ENCODE results near the gene TRIM33. TPM values are rescaled to one million over a fixed set of nuclear protein-coding genes. Genes with fewer than 3 reads are reported as not detected.

TRIM33 gene
- total and polyA plus RNA-seq, 2 of the 13 experiments (the other 11 are each of a cell fraction or from before 2014, with no cell fraction given): 35.5 to 42.2 TPM

DNA sequence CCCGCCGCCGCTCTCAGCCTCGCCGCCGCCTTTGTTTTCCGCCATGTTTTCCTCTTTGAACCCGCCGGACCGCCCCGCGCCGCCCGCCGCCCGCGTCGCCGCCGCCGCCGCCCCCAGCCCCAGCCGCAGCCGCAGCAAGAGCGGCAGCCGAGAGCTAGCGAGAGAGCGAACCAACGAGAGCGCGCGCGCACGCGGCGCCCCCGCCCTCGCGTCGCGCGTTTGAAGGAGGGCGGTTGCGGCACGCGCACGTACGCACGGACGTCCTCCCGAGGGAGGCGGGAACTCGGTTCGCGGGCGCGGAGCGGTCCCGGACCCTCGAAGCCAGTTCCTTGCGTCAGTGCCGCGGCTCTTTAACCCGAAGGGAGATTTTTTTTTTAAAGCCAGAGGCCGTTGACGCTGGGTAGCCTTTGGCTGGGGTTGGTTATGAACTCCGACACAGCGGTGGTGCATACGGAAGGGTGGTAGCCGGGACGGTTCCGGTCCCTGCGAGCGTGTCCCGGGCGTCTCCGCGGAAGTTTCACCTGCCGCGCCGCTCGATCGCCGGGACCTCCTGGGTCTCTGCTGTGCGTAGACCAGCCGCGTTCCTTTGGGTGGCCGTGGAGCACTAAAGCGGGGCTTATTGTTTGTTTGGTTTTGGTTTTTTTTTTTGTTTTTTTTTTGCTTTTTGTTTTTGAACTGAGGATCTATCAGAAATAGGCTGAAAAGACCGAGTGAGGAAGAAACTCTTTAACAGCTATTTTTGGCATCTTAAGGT lies at the start of gene TRIM33 (continued):
- TF ChIP-seq ZNF556 (CRISPR knock-in tag; IDR thresholded peaks at IDR 0.05; ENCODE audit: borderline replicate concordance) (0 out of 2 replicates have a peak, but pooled peaks have one; percentile 27), KMT2B (CRISPR knock-in tag; IDR thresholded peaks at IDR 0.05) (peak; percentile 95), IKZF1 (IDR thresholded peaks at IDR 0.05) (no peak), FLYWCH1 (CRISPR knock-in tag; IDR thresholded peaks at IDR 0.05) (no peak), ZNF232 (CRISPR knock-in tag; IDR thresholded peaks at IDR 0.05; ENCODE audit: borderline replicate concordance) (peak; percentile 40; the same call in 1 of the 2 replicates), NFIC (IDR thresholded peaks at IDR 0.05; ENCODE audit: low read length) (peak; percentile 17; the same call in 1 of the 2 replicates), MATR3 (CRISPR knock-in tag; IDR thresholded peaks at IDR 0.05) (no peak), POLR2A (IDR thresholded peaks at IDR 0.05; ENCODE audit: insufficient read depth in 1 of 2, low read depth in 2 of 2, low read length in 2 of 2) (peak; percentile 78 to 87), SAFB2 (CRISPR knock-in tag; IDR thresholded peaks at IDR 0.05; ENCODE audit: borderline replicate concordance, low read depth) (no peak), NR2C2 (CRISPR knock-in tag; IDR thresholded peaks at IDR 0.05; ENCODE audit: borderline replicate concordance) (peak; percentile 53), CBX1 (IDR thresholded peaks at IDR 0.05; ENCODE audit: low read depth) (peak; percentile 80), YY1 (IDR thresholded peaks at IDR 0.05; ENCODE audit: insufficient read depth, insufficient replicate concordance, low read depth, low read length) (peak; percentile 86), ZNF672 (CRISPR knock-in tag; IDR thresholded peaks at IDR 0.05) (no peak), ELF3 (CRISPR knock-in tag; IDR thresholded peaks at IDR 0.05) (peak; percentile 75), YEATS2 (CRISPR knock-in tag; IDR thresholded peaks at IDR 0.05; ENCODE audit: borderline replicate concordance) (peak; percentile 81), ZXDC (CRISPR knock-in tag; IDR thresholded peaks at IDR 0.05) (0 out of 2 replicates have a peak, but pooled peaks have one; percentile 27), CERS6 (CRISPR knock-in tag; IDR thresholded peaks at IDR 0.05) (0 out of 2 replicates have a peak, but pooled peaks have one; percentile 26), NFE2L1 (CRISPR knock-in tag; IDR thresholded peaks at IDR 0.05; ENCODE audit: borderline replicate concordance) (0 out of 2 replicates have a peak, but pooled peaks have one; percentile 26), CCDC6 (CRISPR knock-in tag; IDR thresholded peaks at IDR 0.05) (peak; percentile 52; the same call in 1 of the 2 replicates), ATF7-NPFF (CRISPR knock-in tag; IDR thresholded peaks at IDR 0.05; ENCODE audit: low read depth) (peak; percentile 96), ZNF256 (CRISPR knock-in tag; conservative IDR thresholded peaks at IDR 0.05) (0 out of 2 replicates have a peak, but pooled peaks have one; percentile 33), ZNF883 (CRISPR knock-in tag; IDR thresholded peaks at IDR 0.05; ENCODE audit: not compliant biosample characterization) (peak; percentile 40), ZNF83 (CRISPR knock-in tag; IDR thresholded peaks at IDR 0.05; ENCODE audit: borderline replicate concordance) (0 out of 2 replicates have a peak, but pooled peaks have one; percentile 67), ZNF598 (CRISPR knock-in tag; IDR thresholded peaks at IDR 0.05; ENCODE audit: borderline replicate concordance) (no peak), RORA (CRISPR knock-in tag; IDR thresholded peaks at IDR 0.05) (no peak), ZNF839 (CRISPR knock-in tag; IDR thresholded peaks at IDR 0.05; ENCODE audit: borderline replicate concordance) (peak; percentile 95), ZNF691 (CRISPR knock-in tag; IDR thresholded peaks at IDR 0.05; ENCODE audit: borderline replicate concordance, low read depth) (peak; percentile 61; the same call in 1 of the 2 replicates)
